PC-3 (cell line): ENCODE results near the gene SLC9A9. TPM values are rescaled to one million over a fixed set of nuclear protein-coding genes. Genes with fewer than 3 reads are reported as not detected.

ENCODE experiments used
- ATAC-seq: fragments of 200-7000 bp; cut with Tn5 transposase; 2 replicates; pipeline ENCODE4 v1.9.1; 2020; ENCODE audit warnings: mild to moderate bottlenecking, moderate library complexity
- BruUV-seq: library from RNA; stranded (reverse); fragments of 400-500 nt; replicated peaks from 2 replicates; lab custom pipeline; 2021; lab: Mats Ljungman, UMichigan
- CTCF ChIA-PET: fragments of 300-600 bp; sonication (Branson Sonifier 250); formaldehyde crosslinking; loops from one replicate; lab custom pipeline; 2022; ENCODE audit warnings: antibody characterized with exemption; lab: Charles Lee
- POLR2A ChIA-PET: fragments of 300-600 bp; sonication (Branson Sonifier 250); formaldehyde crosslinking; loops from one replicate; lab custom pipeline; 2022; ENCODE audit warnings: antibody characterized with exemption; ENCODE audit not compliant: unreplicated experiment; lab: Charles Lee
- DNase-seq: peaks from one replicate; pipeline ENCODE4 v3.0.0-alpha.2; 2015
- H2AFZ ChIP-seq: fragments of 300-600 bp; sonication (generic); 2 replicates; pipeline ENCODE4 v1.6.0; 2016; ENCODE audit warnings: antibody characterized with exemption, low read length
- H3F3A ChIP-seq: fragments of 300-600 bp; sonication (generic); one replicate; pipeline ENCODE4 v1.6.0; 2017; ENCODE audit warnings: antibody characterized with exemption, low read length, control low read depth, mild to moderate bottlenecking; ENCODE audit not compliant: unreplicated experiment
- H3K27ac ChIP-seq: fragments of 300-600 bp; sonication (generic); 2 replicates; pipeline ENCODE4 v1.5.1; 2016; ENCODE audit warnings: mild to moderate bottlenecking, low read length
- H3K27me3 ChIP-seq: fragments of 300-600 bp; sonication (generic); 2 replicates; pipeline ENCODE4 v1.6.1; 2016; ENCODE audit warnings: low read length, mixed read lengths
- H3K36me3 ChIP-seq: fragments of 300-600 bp; sonication (generic); 2 replicates; pipeline ENCODE4 v1.6.1; 2016; ENCODE audit warnings: low read depth, mixed run types, low read length, mixed read lengths
- H3K4me1 ChIP-seq: fragments of 300-600 bp; sonication (generic); 2 replicates; pipeline ENCODE4 v1.5.1; 2016; ENCODE audit warnings: low read length; ENCODE audit not compliant: insufficient read depth
- H3K4me2 ChIP-seq: fragments of 300-600 bp; sonication (generic); 2 replicates; pipeline ENCODE4 v1.6.0; 2016; ENCODE audit warnings: low read length
- H3K4me3 ChIP-seq: fragments of 300-600 bp; sonication (generic); 2 replicates; pipeline ENCODE4 v1.5.1; 2016; ENCODE audit warnings: mild to moderate bottlenecking, low read length, mixed read lengths
- H3K79me2 ChIP-seq: fragments of 300-600 bp; sonication (generic); 2 replicates; pipeline ENCODE4 v1.6.1; 2017; ENCODE audit warnings: low read length, mixed read lengths
- H3K9ac ChIP-seq: fragments of 300-600 bp; sonication (generic); 2 replicates; pipeline ENCODE4 v1.6.0; 2016; ENCODE audit warnings: mild to moderate bottlenecking, low read length
- H3K9me2 ChIP-seq: fragments of 300-600 bp; sonication (generic); replicated peaks from 2 replicates; pipeline ENCODE4 v1.6.1; 2016; ENCODE audit warnings: mixed run types, low read length, mixed read lengths
- H3K9me3 ChIP-seq: fragments of 300-600 bp; sonication (generic); 2 replicates; pipeline ENCODE4 v1.6.1; 2016; ENCODE audit warnings: low read length, mixed read lengths
- H4K20me1 ChIP-seq: fragments of 300-600 bp; sonication (generic); 2 replicates; pipeline ENCODE4 v1.6.1; 2016; ENCODE audit warnings: low read length, mixed read lengths
- EZH2 ChIP-seq: fragments of 300-600 bp; sonication (generic); IDR thresholded peaks from one replicate; pipeline ENCODE4 v1.6.1; 2017; ENCODE audit warnings: antibody characterized with exemption, mild to moderate bottlenecking, low read length; ENCODE audit not compliant: unreplicated experiment
- EZH2phosphoT487 ChIP-seq: fragments of 300-600 bp; sonication (generic); IDR thresholded peaks from 2 replicates; pipeline ENCODE4 v1.6.1; 2018; ENCODE audit warnings: mild to moderate bottlenecking, antibody characterized with exemption, low read length, borderline replicate concordance
- intact Hi-C: fragments of 100-400 bp; cut with micrococcal nuclease; formaldehyde crosslinking; loops from 2 replicates; pipeline ENCODE4 v1.9.0; 2023
- total RNA-seq: library from RNA; depleted of rRNA; stranded (reverse); fragments of >200 nt; gene quantifications from 2 replicates; pipeline ENCODE4 v1.2.3, GENCODE V29; 2014
- TF ChIP-seq, protein P1 (sequence below): fragments of 300-600 bp; sonication (generic); conservative IDR thresholded peaks from 2 replicates; pipeline ENCODE4 v1.5.1; 2017; ENCODE audit warnings: antibody characterized with exemption, low read depth, mild to moderate bottlenecking, low read length

The SLC9A9 gene
- total RNA-seq, 1 experiment from 2014 or later: 0.07 TPM

- Histone ChIP-seq H3K9me2 (no peaks in the 10 kb centered on the region), H3K9ac (no peak overlapping the region), H4K20me1 (no peaks in the 10 kb centered on the region), H3K27me3 (no peaks in the 10 kb centered on the region), H3F3A (no peaks in the 10 kb centered on the region), H3K27ac (no peak overlapping the region), H3K4me1 (no peaks in the 10 kb centered on the region), H3K9me3 (no peaks in the 10 kb centered on the region), H3K4me2 (no peak overlapping the region), H3K36me3 (no peaks in the 10 kb centered on the region), H3K79me2 (no peaks in the 10 kb centered on the region), H3K4me3 (no peak overlapping the region), H2AFZ (no peak overlapping the region)
- no peak for DNase-seq
- intact Hi-C loops: no loop called here
- no TSS peak for BruUV-seq
- ChIA-PET POLR2A (no interaction called here), CTCF (no interaction called here)
- ATAC-seq: no peak
- TF ChIP-seq EZH2 (no peak), EZH2phosphoT487 (no peak)
- TF ChIP-seq, protein P1, sequence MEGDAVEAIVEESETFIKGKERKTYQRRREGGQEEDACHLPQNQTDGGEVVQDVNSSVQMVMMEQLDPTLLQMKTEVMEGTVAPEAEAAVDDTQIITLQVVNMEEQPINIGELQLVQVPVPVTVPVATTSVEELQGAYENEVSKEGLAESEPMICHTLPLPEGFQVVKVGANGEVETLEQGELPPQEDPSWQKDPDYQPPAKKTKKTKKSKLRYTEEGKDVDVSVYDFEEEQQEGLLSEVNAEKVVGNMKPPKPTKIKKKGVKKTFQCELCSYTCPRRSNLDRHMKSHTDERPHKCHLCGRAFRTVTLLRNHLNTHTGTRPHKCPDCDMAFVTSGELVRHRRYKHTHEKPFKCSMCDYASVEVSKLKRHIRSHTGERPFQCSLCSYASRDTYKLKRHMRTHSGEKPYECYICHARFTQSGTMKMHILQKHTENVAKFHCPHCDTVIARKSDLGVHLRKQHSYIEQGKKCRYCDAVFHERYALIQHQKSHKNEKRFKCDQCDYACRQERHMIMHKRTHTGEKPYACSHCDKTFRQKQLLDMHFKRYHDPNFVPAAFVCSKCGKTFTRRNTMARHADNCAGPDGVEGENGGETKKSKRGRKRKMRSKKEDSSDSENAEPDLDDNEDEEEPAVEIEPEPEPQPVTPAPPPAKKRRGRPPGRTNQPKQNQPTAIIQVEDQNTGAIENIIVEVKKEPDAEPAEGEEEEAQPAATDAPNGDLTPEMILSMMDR: no peak
These were observed 599.3 kb downstream of the SLC9A9 start for GRCh38 chr3:143249014-143249413.

GRCh38 chr3:143247073-143247472 is 601.2 kb downstream of the SLC9A9 start:
- DNase-seq (no peak), ATAC-seq (no peak)
- H3K4me3 ChIP-seq: no peak overlapping the region
- H3K4me1 ChIP-seq: no peaks in the 10 kb centered on the region
- no peaks in the 10 kb centered on the region for H3F3A ChIP-seq
- BruUV-seq: no TSS peak
- H3K27me3 ChIP-seq: no peaks in the 10 kb centered on the region
- ChIA-PET POLR2A (no interaction called here), CTCF (no interaction called here)
- no peaks in the 10 kb centered on the region for H3K79me2 ChIP-seq
- no peak overlapping the region for H3K9ac ChIP-seq
- H3K9me2 ChIP-seq: no peaks in the 10 kb centered on the region
- H4K20me1 ChIP-seq: no peaks in the 10 kb centered on the region
- no peaks in the 10 kb centered on the region for H3K9me3 ChIP-seq
- H3K36me3 ChIP-seq: no peaks in the 10 kb centered on the region
- no peak overlapping the region for H3K27ac ChIP-seq
- intact Hi-C loops: no loop called here
- TF ChIP-seq EZH2 (no peak), EZH2phosphoT487 (no peak)
- TF ChIP-seq, protein P1: no peak
- H2AFZ ChIP-seq: no peak overlapping the region
- H3K4me2 ChIP-seq: no peak overlapping the region

DNA sequence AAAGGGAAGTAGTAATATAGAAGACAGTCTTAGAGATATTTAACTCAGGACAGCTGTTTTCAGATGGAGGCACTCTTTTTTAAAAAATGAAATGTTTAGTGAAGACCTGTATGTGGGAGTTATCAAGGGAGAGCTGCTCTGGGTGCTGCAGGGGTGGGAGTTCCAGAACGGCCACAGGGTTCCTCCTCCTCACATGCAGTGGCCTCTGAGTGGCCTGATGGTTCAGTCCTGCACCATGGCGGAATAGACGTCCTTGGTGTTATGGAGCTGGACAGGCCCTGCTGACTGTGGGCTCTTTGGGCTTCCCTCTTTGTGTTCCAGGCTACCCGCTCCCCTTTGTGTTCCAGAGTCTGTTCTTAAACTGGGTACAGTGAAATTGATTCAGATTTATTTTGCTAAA is 602.6 kb downstream of the SLC9A9 start:
- no peak overlapping the region for H3K4me2 ChIP-seq
- ChIA-PET CTCF (no interaction called here), POLR2A (no interaction called here)
- no peak overlapping the region for H2AFZ ChIP-seq
- no peak for ATAC-seq
- intact Hi-C loops: no loop called here
- H3K36me3 ChIP-seq: no peaks in the 10 kb centered on the region
- H3K79me2 ChIP-seq: no peaks in the 10 kb centered on the region
- H3K27ac ChIP-seq: no peak overlapping the region
- H3F3A ChIP-seq: no peaks in the 10 kb centered on the region
- DNase-seq: no peak
- no peak for TF ChIP-seq EZH2
- TF ChIP-seq, protein P1: no peak
- no peak for TF ChIP-seq EZH2phosphoT487
- no peak overlapping the region for H3K4me3 ChIP-seq
- no peaks in the 10 kb centered on the region for H3K9me2 ChIP-seq
- H3K9me3 ChIP-seq: no peaks in the 10 kb centered on the region
- no peaks in the 10 kb centered on the region for H3K27me3 ChIP-seq
- H4K20me1 ChIP-seq: no peaks in the 10 kb centered on the region
- no peak overlapping the region for H3K9ac ChIP-seq
- BruUV-seq: no TSS peak
- H3K4me1 ChIP-seq: no peaks in the 10 kb centered on the region
